HG02973 (cell line): ENCODE results near the gene WRAP73.

Source experiments
- ATAC-seq: cut with Tn5 transposase; IDR thresholded peaks from one replicate; pipeline ENCODE4 v1.9.1; 2021; ENCODE audit warnings: moderate library complexity; ENCODE audit not compliant: unreplicated experiment

The WRAP73 gene

GRCh38 chr1:3614755-3615742 lies 34.9 kb downstream of the WRAP73 start:
- no peak for ATAC-seq

- ATAC-seq: no peak
Observed at GRCh38 chr1:3612123-3612522, 37.8 kb downstream of the WRAP73 start.

GRCh38 chr1:3611170-3612019 lies 38.5 kb downstream of the WRAP73 start, which contains the start of gene MEGF6:
MEGF6 (minus strand) TSS chr1:3611508; CDS start chr1:3611268, 240 bp downstream.
- ATAC-seq: no peak

- no peak for ATAC-seq
Observed at GRCh38 chr1:3610527-3611169, 39.3 kb downstream of the WRAP73 start.

- no peak for ATAC-seq
Observed at GRCh38 chr1:3609769-3610526, 40.0 kb downstream of the WRAP73 start.

- no peak for ATAC-seq
Observed at GRCh38 chr1:3609016-3609768, 40.7 kb downstream of the WRAP73 start.

GRCh38 chr1:3608154-3608553 lies 41.7 kb downstream of the WRAP73 start:
- no peak for ATAC-seq

GRCh38 chr1:3607703-3608065 lies 42.2 kb downstream of the WRAP73 start:
- no peak for ATAC-seq

GRCh38 chr1:3606779-3607702 lies 42.9 kb downstream of the WRAP73 start:
- ATAC-seq: no peak

- no peak for ATAC-seq
Observed at GRCh38 chr1:3604997-3605823, 44.7 kb downstream of the WRAP73 start.

GRCh38 chr1:3604468-3604974 lies 45.4 kb downstream of the WRAP73 start:
- no peak for ATAC-seq

GRCh38 chr1:3603571-3604467 lies 46.1 kb downstream of the WRAP73 start:
- no peak for ATAC-seq

GRCh38 chr1:3603156-3603555 lies 46.7 kb downstream of the WRAP73 start:
- no peak for ATAC-seq

- ATAC-seq: no peak
Observed at GRCh38 chr1:3602375-3602774, 47.5 kb downstream of the WRAP73 start.

GRCh38 chr1:3601743-3602142 lies 48.2 kb downstream of the WRAP73 start:
- ATAC-seq: no peak

- ATAC-seq: no peak
Observed at GRCh38 chr1:3600354-3600753, 49.5 kb downstream of the WRAP73 start.

- no peak for ATAC-seq
Observed at GRCh38 chr1:3599816-3600215, 50.1 kb downstream of the WRAP73 start.
